ENCODE measurements around the gene TPSAB1.
"Not testable (repeated sequence)": the region's sequence is repeated elsewhere in the genome, so short reads cannot be mapped to it uniquely, and the experiment has no call there.

TPSAB1 gene

DNA sequence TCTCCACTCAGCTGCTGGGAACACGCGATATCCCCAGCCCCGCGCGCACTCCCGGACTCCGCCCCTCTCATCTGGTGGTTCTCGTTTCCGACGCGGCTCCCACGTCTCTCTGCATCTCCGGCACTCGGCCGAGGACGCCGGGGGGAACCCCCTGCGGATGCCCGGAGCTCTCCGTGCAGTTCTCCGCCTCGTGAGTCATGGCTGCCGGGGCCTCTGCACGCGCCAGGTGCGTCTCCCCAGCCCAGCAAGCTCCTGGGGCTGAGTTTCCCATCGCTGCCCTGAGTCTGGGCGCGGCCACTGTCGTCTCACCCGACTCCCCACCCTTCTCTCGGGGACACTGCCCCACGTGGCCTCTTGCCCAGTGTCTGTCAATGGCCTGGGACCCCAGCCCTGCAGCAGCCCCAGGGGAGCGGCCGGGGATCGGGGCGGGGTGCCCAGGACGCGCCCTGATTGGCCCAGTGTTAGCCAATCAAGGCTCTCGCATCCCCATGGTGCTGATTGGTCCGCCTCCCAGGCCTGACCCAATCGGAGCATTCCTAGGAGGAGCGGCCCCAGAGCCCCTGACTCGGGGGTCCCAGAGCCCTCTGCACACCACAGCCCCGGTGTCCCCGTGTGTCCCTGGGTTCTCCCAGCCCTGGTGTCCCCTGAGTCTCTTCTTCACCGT is 13.3 kb downstream of the TPSAB1 start:
- DNase-seq = not testable (repeated sequence)

- not testable (repeated sequence) for DNase-seq
Measured at GRCh38 chr16:1254821-1255220, 14.3 kb downstream of the TPSAB1 start.

DNA sequence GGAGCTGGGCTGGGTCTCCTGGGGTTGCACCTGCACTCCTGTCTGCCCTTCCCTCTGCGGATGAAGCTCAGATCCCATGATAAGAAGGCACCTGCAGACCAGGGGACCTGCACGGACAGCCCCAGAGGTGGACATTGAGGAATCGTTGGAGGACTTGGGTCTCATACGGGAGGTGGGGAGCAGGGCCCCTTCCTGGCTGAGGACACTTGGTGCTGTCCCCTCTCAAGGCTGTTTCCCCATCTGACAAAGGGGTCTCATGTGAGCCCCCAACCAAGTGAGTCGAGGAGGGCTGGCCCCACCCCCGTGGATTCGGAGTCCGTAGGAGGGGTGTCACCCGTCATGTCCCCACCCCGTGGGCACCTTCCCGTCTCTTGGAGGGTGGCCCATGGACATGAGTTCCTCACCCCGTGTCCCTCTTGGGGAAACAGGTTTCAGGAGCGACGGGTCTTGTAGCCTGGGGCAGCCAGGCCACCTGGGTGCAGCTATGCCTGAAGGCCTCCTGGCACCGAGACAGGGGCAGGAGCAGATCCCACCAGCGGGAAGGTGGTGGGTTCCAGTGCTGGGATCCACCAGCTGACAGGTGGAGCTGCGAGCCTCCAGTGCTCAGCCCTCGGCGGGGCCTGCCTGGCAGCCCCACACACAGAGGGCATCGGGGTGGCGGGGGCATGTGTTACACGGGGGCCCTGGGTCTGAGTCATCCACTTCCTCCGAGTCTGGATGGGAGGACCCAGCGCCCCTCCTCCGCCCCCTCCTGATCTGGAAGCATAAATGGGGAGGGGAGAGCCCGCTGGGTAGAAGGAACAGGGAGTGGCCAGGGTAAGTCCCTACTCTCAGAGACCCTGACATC is 15.0 kb downstream of the TPSAB1 start, which contains the start of gene TPSD1:
TPSD1 (plus strand) TSS at position 794 of the 847 bp plus-strand sequence. CDS start 212 bp downstream, outside the sequence.
- not testable (repeated sequence) for DNase-seq

DNA sequence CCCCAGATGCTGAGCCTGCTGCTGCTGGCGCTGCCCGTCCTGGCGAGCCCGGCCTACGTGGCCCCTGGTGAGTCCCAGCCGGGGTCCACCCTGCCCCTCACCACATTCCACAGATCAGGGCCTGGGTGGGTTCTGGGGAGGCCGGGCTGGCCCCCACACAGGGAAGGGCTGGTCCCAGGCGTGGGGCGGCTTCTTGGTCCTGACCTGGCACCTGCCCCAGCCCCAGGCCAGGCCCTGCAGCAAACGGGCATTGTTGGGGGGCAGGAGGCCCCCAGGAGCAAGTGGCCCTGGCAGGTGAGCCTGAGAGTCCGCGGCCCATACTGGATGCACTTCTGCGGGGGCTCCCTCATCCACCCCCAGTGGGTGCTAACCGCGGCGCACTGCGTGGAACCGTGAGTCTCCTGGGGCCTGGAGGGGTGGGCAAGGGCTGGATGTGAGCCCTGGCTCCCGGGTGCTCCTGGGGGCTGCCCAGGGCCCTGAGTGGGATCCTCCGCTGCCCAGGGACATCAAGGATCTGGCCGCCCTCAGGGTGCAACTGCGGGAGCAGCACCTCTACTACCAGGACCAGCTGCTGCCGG is 15.9 kb downstream of the TPSAB1 start:
- DNase-seq = not testable (repeated sequence)

DNA sequence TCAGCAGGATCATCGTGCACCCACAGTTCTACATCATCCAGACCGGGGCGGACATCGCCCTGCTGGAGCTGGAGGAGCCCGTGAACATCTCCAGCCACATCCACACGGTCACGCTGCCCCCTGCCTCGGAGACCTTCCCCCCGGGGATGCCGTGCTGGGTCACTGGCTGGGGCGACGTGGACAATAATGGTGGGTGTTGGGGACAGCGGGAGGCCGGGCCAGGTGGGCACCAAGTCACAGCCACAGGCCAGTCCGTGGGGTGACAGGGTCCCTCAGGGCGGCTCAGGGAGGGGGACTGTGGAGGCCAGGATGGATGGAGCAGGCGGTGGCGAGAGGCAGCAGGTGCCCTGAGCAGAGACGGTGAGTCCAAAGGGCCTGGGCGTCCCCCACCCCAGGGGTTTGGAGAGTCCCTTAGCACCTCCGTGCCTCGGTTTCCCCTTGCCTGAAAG is 16.4 kb downstream of the TPSAB1 start:
- DNase-seq = no peak

DNA sequence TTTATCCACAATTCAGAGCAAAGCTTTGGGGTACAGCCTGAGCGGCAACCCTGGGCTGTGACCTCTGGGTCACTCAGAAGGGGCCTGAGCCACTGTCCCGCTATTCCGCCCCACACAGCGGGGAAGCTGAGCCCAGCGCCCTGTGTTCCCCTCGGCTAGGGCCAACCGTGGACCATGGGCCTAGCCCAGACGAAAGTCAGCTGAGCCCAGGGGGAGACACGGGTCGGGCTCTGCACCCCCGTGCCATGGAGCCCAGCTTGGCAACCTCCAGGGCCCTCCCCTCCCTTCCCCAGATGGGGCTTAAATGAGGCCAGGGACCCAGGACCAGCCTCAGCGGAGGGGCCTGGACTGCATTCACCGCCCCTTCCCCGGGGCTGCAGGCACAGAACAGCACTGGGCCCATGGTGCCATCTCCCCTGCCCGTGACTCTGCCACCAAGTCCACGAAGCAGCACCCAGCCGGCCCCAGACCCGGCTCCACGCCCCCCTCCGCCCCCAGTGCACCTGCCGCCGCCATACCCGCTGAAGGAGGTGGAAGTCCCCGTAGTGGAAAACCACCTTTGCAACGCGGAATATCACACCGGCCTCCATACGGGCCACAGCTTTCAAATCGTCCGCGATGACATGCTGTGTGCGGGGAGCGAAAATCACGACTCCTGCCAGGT is 17.2 kb downstream of the TPSAB1 start:
- no peak for DNase-seq

- DNase-seq = no peak
Measured at GRCh38 chr16:1258225-1258600, 17.7 kb downstream of the TPSAB1 start.

DNA sequence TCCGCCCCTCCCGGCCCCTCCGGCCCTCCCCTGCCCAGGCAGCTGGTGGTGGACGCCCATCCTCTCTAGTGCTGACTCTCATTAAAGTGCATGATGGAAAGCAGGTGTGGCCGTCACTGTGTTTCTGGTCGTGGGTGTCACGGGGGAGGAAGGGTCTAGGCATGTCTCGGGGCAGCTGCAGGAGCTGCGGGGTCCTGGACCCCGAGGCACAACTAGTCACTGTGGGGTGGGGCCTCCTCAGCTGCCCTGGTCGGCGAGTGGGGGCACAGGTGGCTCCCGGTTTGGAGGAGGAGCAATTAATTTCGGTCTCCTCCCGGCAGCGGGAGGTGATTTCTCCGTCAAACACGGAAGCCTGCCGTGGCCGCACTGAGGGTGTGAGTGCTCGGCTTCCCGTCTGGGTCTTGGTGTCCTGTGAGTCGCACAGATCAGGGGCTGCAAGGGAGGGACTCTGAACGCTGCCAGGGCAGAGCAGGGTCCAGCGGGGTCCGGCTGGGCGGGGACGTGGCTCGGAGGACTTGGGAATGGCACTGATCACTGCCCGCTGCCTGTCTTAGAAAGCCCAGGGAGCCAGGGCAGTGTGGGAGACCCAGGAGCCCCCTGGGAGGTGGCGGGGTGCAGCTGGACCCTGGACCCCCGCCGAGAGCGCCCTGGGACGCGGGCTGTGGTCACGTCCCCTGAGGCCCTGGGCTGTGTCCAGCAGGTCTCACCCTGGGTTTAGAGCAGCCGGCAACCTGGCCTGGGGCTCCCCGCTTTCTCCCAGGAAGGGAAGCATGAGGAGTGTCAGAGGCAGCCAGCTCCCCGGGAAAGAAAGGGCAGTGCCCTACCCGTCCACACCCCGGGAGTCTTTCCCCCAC is 18.6 kb downstream of the TPSAB1 start:
- DNase-seq = no peak

- no peak for DNase-seq
Measured at GRCh38 chr16:1259760-1260068, 19.2 kb downstream of the TPSAB1 start.

DNA sequence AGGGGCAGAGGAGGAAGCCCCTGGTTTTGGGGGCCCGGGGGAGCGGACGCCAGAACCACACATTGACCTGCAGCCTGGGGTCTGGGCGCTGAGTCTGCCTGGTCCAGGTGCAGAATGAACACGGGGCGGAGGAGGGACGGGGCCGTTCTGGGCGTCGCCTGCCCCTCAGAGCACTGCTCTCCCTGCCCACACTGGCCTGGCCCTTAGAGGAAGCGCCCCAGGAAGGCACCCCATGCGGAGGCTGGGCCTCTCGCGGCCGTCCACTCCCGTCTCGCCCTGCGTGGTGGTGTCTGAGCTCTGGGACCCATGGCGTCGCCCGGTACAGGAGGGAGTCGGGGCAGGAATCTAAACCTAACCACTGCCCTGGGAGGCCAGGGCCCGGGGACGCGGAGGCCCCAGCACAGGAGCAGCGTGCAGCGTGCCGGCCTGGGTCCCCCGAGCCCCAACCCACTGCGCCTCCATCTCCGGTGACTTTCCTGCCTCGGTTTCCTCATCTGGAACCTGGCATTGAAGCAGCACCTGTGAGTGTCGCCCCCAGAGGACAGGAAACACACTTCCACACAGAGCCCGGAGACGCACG is 19.7 kb downstream of the TPSAB1 start:
- DNase-seq = no peak

GRCh38 chr16:1261131-1261892 is 20.8 kb downstream of the TPSAB1 start:
- no peak for DNase-seq

DNA sequence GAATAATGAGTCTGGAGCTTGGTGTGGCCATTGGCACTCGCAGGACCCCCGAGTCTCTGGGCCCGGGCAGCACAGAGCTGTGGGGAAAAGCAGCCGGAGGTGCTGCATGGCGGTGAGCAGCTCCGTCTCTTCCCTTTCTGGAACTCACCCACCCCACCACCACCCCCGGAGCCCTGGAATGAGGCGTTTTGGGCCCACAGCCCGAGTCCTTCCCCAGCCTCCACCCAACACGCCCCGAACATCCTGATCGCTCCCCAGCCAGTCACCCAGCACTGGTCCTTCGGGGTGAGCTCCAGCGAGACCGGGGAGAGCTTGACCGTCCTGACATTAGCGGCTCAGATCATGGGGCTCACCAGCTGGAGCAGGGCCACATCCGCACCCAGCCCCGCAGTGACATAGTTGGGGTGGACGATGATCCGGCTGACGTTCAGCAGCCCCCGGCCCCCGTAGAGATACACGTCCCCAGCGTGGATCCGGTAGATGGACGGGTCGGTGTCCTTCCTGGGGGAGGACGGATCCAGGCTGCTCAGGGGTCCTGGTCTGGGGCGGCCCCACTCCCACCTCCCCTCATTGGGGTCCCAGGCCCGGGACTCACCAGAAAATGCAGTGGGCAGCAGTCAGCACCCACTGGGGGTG is 21.8 kb downstream of the TPSAB1 start:
- DNase-seq = no peak

DNA sequence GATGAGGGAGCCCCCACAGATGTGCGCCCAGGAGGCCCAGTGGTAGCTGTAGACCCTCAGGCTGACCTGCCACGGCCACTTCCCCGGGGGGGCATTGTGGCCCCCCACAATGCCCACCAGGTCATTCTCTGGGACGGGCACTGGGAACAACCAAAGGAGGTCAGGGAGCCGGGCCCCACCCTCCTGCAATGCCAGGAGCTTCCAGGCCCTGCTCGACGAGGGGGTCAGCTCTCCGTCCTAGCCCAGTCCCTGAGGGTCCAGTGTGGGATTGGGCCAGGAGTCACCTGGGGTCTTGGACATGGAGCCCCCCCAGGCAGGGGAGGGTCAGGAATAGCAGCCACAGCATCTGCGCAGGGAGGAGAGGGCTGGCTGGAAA is 22.3 kb downstream of the TPSAB1 start:
- no peak for DNase-seq

DNA sequence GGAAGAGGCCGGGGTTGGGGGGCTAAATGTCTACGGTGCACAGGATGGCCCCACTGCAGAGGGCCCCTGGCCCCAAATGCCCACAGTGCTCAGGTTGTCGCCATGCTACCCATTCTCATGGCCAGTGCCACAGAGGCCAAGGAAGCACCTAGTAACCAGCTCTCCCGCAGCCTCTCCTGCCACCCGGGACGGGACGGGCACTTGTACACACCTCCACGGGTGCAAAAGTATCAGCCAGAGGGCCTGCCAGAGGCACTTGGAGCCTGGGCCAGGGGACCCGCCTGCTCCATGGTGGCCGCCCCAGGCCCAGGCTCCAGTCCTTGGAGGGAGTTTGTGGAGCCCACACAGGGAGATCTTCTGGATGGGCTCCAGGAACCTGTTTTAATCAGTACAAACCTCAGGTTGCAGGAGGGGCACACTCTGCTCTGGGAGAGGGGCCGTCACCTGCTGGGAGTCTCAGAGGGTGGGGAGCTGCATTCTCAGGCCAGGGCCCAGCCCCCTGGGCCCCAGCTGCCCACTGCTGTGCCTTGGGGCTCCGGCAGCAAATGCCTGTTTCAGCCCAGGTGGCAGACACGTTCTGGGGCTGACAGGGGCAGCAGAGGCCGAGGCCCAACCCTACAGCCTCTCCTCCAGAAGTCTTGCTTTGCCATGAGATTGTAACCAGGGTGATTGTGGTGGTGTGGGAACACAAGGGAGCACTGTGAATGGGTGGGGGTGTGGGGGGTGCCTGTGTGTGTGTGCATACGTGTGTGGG is 23.3 kb downstream of the TPSAB1 start:
- no peak for DNase-seq

DNA sequence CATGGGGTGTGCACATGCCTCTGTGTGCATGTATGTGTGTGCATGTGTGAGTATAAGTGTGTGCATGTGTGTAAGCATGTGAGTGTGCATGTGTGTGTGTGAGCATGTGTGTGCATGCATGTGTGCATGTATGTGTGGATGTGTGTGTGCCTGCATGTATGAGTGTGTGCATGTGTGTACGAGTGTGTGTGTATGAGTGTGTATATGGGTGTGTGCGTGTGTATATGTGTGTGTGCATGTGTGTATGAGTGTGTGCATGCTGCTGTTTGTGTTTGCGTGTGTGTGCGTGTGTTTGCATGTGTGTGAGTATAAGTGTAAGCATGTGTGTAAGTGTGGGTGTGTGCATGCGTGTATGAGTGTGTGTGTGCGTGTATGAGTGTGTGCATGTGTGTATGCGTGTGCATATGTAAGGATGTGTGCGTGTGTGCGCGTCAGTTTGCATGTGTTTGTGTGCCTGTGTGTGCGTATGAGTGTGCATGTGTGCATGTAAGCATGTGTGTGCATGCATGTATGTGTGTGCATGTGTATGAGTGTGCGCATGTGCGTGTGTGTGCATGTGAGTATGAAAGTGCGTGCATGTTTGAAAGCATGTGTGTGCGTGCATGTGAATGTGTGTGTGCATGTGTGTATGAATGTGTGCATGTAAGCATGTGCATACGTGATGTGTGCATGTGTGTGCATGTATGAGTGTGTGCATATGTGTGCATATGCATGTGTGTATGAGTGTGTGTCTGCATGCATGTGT is 24.0 kb downstream of the TPSAB1 start:
- DNase-seq = no peak

DNA sequence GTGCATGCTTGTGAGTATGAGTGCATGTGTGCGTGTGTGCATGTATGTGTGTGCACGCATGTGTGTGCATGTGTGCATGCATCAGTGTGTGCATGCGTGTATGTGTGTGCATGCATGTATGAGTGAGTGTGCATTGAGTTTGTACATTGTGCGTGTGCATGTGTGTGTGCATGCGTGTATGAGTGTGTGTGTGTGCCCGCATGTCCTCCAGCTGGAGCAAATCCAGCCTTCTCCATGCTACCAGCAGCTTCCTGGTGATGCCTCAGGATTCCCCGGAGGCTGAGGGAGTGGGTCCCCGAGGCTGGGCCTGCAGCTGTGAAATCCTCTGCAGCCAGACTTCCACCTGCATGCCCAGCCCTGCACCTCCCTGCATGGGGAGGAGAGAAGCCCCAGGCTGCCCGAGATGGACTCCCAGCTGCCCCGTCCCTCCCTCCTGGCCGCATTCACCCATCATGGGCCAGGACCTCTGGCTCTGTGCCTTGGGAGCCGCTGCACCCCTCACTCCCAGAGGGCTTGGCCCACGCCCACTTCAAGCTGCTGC is 24.7 kb downstream of the TPSAB1 start:
- DNase-seq = no peak

- DNase-seq = no peak
Measured at GRCh38 chr16:1265826-1266225, 25.3 kb downstream of the TPSAB1 start.

DNA sequence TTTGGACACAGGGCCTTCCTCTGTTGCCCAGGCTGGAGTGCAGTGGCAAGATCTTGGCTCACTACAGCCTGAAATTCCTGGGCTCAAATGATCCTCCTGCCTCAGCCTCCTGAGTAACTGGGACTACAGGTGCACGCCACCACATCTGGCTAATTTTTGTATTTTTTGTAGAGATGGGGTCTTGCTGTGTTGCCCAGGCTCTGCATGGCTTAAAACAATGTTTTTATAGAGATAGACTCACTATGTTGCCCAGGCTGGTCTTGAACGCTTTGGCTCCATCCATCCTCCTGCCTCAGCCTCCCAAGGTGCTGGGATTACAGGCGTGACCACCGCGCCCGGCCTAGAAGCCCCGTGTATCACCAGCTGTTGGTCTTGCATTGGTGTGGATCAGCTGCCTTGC is 28.9 kb downstream of the TPSAB1 start:
- DNase-seq = not testable (repeated sequence)

- DNase-seq = no peak
Measured at GRCh38 chr16:1271380-1271723, 30.8 kb downstream of the TPSAB1 start.
